ENCODE measurements around the gene ISYNA1. TPM values are rescaled to one million over a fixed set of nuclear protein-coding genes. Genes with fewer than 3 reads are reported as not detected.

The ISYNA1 gene
- polyA plus RNA-seq, 1 experiment = 27.0 TPM

DNA sequence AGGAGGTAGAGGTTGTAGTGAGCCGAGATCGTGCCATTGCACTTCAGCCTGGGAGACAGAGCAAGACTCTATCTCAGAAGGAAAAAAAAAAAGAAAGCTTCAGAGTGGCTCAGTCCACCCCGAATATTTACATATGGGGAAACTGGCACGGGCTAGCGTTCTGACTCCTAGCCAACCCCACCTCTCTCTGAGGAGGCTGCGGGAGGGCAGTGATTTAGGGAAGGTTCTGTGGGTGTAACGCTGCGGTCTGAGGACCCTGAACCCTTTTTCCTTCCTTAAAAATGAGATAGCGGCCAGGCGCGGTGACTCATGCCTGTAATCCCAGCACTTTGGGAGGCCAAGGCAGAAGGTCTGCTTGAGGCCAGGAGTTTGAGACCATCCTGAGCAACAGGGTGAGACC lies 45.5 kb downstream of the ISYNA1 start:
- DNase-seq (ENCODE audit: low read depth) = no peak
- TF ChIP-seq, protein P1, sequence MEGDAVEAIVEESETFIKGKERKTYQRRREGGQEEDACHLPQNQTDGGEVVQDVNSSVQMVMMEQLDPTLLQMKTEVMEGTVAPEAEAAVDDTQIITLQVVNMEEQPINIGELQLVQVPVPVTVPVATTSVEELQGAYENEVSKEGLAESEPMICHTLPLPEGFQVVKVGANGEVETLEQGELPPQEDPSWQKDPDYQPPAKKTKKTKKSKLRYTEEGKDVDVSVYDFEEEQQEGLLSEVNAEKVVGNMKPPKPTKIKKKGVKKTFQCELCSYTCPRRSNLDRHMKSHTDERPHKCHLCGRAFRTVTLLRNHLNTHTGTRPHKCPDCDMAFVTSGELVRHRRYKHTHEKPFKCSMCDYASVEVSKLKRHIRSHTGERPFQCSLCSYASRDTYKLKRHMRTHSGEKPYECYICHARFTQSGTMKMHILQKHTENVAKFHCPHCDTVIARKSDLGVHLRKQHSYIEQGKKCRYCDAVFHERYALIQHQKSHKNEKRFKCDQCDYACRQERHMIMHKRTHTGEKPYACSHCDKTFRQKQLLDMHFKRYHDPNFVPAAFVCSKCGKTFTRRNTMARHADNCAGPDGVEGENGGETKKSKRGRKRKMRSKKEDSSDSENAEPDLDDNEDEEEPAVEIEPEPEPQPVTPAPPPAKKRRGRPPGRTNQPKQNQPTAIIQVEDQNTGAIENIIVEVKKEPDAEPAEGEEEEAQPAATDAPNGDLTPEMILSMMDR (IDR thresholded peaks at IDR 0.05; ENCODE audit: insufficient read depth, low read depth, low read length) = no peak
- CTCF ChIA-PET = interaction anchor here (0.8 to 5.3 kb wide), 2 partner anchors 18 to 22 kb away, joined by 3 to 33 read pairs; no protein-coding TSS in a partner anchor
- H3K4me3 ChIP-seq (ENCODE audit: low read depth, low read length) = no peak overlapping the region
- POLR2A ChIA-PET = no interaction called here
- peaks cover 16% of the 10 kb centered on the region for H3K36me3 ChIP-seq (ENCODE audit: control insufficient read depth, insufficient read depth, low read length)
- no peaks in the 10 kb centered on the region for H3K27me3 ChIP-seq (ENCODE audit: control insufficient read depth, insufficient read depth, low read length)

DNA sequence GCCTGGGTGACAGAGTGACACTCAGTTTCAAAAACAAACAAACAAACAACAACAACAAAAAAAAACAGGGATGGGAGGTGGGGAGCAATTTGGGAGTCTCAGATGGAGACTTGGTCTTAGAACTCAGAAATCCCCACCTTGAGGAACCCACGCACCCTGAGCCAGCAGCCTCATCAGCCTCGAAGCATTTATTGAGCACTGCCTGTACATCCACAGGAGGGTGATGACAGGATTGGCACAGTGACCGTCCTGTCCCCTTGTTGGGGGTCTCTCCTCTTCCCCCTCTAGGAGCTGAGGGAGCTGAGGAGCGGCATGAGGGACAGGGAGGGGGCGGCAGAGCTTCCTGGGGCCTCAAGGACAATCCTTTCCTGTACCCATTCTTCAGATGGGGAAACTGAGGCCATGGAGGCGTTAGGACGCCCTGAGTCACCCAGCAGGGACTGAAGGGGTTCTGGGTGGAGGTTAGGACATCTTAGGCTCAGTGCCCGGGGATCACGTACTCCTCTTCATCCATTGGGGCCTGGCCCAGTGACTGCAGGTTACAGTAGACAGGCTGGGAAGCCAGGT lies 46.3 kb downstream of the ISYNA1 start:
- peaks cover 16% of the 10 kb centered on the region for H3K36me3 ChIP-seq (ENCODE audit: control insufficient read depth, insufficient read depth, low read length)
- POLR2A ChIA-PET = no interaction called here
- H3K4me3 ChIP-seq (ENCODE audit: low read depth, low read length) = no peak overlapping the region
- no peak for DNase-seq (ENCODE audit: low read depth)
- no peaks in the 10 kb centered on the region for H3K27me3 ChIP-seq (ENCODE audit: control insufficient read depth, insufficient read depth, low read length)
- CTCF ChIA-PET = interaction anchor here (0.6 to 5.3 kb wide), 3 partner anchors 11 to 111 kb away, joined by 3 to 33 read pairs (median 6); no protein-coding TSS in a partner anchor
- TF ChIP-seq, protein P1 (IDR thresholded peaks at IDR 0.05; ENCODE audit: insufficient read depth, low read depth, low read length) = no peak

DNA sequence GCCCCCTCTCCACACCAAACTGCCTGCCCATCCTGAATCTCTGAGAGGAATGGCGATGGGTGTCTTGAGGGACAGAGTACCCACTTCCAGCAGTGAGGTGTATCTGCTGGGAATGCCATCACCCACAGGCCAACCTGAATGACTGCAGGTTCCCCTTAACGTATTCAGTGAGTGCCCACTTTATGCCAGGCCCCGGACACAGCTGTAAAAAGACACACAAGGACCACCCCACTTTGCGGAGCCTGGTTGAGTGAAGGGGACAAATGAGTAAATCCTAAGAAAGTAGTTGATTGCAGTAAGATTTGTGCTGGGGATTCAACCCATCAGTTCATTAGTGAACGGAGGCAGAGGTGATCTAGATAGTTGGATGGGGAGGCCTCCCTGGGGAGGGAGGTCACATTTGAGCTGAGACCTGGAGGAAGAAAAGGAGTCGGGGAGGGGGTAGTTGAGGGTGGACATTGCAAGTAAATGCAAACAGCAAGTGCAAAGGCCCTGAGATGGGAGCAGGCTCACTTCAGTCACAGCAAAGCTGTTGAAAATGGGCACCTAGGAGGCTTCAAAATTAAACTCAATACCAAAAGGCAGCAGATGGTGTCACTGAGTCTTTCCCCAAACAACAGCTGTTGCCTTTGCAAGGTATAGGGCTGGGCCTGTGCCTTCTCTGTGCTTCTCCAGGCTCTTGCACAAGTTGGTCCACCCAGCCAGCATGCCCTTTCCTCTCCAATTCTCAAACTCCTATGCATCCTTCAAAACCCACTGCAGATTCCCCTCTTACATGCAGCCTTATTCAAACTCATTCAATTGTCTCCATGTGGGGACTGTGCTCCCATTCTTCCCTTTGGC lies 47.6 kb downstream of the ISYNA1 start:
- H3K27me3 ChIP-seq (ENCODE audit: control insufficient read depth, insufficient read depth, low read length) = no peaks in the 10 kb centered on the region
- ChIA-PET CTCF (interaction anchor here (1.0 to 6.2 kb wide), 11 partner anchors 9 to 111 kb away, joined by 3 to 101 read pairs (median 17); partner anchors contain the start of genes LRRC25 and SSBP4), POLR2A (no interaction called here)
- H3K36me3 ChIP-seq (ENCODE audit: control insufficient read depth, insufficient read depth, low read length) = peaks cover 16% of the 10 kb centered on the region
- no peak for DNase-seq (ENCODE audit: low read depth)
- H3K4me3 ChIP-seq (ENCODE audit: low read depth, low read length) = no peak overlapping the region
- TF ChIP-seq, protein P1 (IDR thresholded peaks at IDR 0.05; ENCODE audit: insufficient read depth, low read depth, low read length) = no peak

DNA sequence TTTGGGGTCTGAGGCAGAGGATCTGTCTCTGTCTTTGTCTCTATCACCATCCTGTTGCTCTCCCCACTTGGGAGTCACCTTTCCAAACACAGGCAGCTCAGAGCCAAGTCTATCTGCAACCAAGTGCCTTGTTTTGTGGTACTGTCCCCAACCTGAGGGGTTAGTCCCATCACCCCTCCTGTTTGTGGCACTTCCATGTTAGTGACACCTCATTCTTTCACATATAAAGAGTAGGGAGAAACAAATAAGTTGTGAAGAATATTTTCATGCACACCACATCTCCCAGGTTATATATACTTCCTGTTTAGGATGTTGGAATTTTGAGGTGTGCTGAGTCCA lies 48.2 kb downstream of the ISYNA1 start:
- H3K27me3 ChIP-seq (ENCODE audit: control insufficient read depth, insufficient read depth, low read length) = no peaks in the 10 kb centered on the region
- TF ChIP-seq, protein P1 (IDR thresholded peaks at IDR 0.05; ENCODE audit: insufficient read depth, low read depth, low read length) = no peak
- peaks cover 16% of the 10 kb centered on the region for H3K36me3 ChIP-seq (ENCODE audit: control insufficient read depth, insufficient read depth, low read length)
- no peak for DNase-seq (ENCODE audit: low read depth)
- CTCF ChIA-PET = interaction anchor here (0.9 to 6.2 kb wide), 13 partner anchors 9 to 111 kb away, joined by 3 to 101 read pairs (median 17); partner anchors contain the start of genes JUND, LRRC25 and SSBP4
- H3K4me3 ChIP-seq (ENCODE audit: low read depth, low read length) = no peak overlapping the region
- POLR2A ChIA-PET = no interaction called here
